ENCODE results near the gene TMC7.
"Not testable (repeated sequence)": the region's sequence is repeated elsewhere in the genome, so short reads cannot be mapped to it uniquely, and the experiment has no call there.

The TMC7 gene

DNA sequence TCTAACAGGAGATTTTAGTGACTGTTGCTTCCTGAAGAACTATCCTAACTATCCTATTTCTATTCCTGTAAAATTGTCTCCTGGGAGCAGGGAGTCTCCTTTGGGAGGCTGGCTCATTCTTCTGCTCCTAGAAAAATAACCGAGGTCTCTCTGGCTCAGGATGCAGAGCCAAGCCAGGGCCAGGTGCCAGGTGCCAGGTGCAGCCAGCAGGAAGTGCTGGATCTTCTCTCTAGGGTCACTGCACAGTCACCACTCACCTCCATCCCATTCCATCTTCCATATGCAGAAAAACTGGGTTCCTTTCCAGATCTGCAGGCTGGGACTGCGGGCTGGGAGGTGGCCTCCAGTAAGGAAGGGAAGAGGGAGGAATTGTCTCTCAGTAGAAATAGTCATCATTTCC lies 3.8 kb upstream of the TMC7 start:
- DNase-seq (ENCODE audit: low read depth in 2 of 2), result no peak

- no peak for DNase-seq (ENCODE audit: low read depth in 2 of 2)
Measured at GRCh38 chr16:18984435-18985005, 786 bp downstream of the TMC7 start.

GRCh38 chr16:18985256-18985655 lies 1.5 kb downstream of the TMC7 start:
- DNase-seq (ENCODE audit: low read depth in 2 of 2), result not testable (repeated sequence)

- DNase-seq (ENCODE audit: low read depth in 2 of 2), result not testable (repeated sequence)
Measured at GRCh38 chr16:18991731-18992130, 8.0 kb downstream of the TMC7 start.

DNA sequence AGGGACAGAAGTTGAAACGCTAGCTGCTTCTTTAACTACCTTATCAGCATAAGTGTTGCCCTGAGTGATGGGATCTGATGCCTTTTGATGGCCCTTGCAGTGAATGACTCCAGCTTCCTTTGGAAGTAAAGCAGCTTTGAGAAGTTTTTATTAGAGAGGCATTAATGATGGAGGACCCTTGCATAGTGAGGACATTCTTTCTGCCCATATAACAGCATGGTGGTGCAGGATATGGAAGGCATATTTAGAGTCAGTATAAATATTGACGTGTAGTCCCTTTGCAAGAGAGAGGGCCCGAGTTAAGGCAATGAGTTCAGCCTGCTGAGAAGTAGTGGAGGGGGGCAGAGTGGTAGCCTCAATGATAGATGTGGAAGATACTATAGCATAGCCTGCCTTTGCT lies 9.8 kb downstream of the TMC7 start:
- DNase-seq (ENCODE audit: low read depth in 2 of 2), result not testable (repeated sequence)

GRCh38 chr16:18994181-18994580 lies 10.4 kb downstream of the TMC7 start:
- not testable (repeated sequence) for DNase-seq (ENCODE audit: low read depth in 2 of 2)

DNA sequence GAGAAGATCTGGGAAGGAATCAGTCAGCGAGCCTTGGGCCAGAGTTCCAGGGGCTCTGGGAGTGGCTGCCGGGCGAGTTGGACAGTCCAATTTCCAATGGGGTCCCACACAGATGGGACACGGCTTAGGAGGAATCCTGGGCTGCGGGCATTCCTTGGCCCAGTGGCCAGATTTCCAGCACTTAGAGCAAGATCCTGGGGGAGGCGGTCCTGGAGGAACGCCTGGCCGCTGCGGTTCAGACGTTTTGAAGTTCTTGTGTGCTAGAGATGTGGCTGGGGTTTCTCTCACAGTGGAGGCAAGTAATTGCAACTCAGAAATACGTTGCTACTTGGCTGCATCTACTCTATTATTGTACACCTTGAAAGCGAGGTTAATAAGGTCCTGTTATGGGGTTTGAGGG lies 11.7 kb downstream of the TMC7 start:
- DNase-seq (ENCODE audit: low read depth in 2 of 2), result not testable (repeated sequence)

- not testable (repeated sequence) for DNase-seq (ENCODE audit: low read depth in 2 of 2)
Measured at GRCh38 chr16:18996536-18996935, 12.8 kb downstream of the TMC7 start.

GRCh38 chr16:18997001-18997400 lies 13.3 kb downstream of the TMC7 start:
- not testable (repeated sequence) for DNase-seq (ENCODE audit: low read depth in 2 of 2)

DNA sequence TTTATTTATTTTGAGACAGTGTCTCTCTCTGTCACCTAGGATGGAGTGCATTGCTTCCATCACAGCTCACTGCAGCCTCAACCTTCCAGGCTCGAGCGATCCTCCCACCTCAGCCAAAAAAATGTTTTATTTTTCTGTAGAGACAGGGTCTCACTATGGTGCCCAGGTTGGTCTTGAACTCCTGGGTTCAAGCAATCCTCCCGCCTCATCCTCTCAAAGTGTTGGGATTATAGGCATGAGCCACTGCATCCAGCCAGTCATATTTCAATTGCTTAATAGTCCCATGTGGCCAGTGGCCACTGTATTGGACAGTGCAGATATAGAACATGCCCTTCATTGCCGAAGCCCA lies 15.3 kb downstream of the TMC7 start:
- no peak for DNase-seq (ENCODE audit: low read depth in 2 of 2)

- no peak for DNase-seq (ENCODE audit: low read depth in 2 of 2)
Measured at GRCh38 chr16:19001788-19002187, 18.1 kb downstream of the TMC7 start.

GRCh38 chr16:19003935-19004334 lies 20.2 kb downstream of the TMC7 start:
- no peak for DNase-seq (ENCODE audit: low read depth in 2 of 2)

DNA sequence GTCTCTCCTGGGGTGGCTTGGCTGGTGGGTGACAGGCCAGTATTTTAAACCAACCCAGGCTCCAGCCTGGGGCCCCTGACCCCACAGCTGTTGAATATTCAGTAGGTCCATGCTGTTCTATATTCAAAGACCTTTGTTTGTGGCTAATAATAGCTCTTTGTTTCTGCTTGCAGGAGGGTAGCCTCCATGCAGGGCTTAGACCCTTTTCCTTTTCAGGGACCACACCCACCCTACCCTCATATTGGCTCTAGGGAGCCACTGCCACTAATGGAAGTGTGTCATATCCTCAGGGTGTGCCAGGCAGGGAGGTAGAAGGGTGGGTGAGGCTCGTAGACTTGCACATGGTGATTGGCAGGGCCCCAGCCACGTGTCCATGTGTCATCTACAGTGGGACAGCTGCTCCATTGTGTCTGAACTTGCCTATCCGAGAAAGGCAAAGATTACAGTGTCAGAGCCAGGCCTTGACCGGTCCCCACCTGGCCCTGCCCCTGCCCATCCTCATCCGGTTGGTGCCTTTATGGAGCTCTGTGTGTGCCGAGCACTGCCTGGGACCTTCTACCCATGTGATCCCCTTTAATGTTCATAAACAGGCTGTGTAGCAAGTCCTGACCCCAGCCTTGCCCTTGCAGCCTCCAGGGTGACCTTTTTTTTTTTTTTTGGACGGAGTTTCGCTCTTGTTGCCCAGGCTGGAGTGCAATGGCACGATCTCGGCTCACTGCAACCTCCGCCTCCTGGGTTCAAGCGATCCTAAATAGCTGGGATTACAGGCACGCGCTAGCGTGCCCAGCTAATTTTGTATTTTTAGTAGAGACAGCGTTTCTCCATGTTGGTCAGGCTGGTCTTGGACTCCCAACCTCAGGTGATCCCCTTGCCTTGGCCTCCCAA lies 22.1 kb downstream of the TMC7 start:
- DNase-seq (ENCODE audit: low read depth in 2 of 2), result no peak

DNA sequence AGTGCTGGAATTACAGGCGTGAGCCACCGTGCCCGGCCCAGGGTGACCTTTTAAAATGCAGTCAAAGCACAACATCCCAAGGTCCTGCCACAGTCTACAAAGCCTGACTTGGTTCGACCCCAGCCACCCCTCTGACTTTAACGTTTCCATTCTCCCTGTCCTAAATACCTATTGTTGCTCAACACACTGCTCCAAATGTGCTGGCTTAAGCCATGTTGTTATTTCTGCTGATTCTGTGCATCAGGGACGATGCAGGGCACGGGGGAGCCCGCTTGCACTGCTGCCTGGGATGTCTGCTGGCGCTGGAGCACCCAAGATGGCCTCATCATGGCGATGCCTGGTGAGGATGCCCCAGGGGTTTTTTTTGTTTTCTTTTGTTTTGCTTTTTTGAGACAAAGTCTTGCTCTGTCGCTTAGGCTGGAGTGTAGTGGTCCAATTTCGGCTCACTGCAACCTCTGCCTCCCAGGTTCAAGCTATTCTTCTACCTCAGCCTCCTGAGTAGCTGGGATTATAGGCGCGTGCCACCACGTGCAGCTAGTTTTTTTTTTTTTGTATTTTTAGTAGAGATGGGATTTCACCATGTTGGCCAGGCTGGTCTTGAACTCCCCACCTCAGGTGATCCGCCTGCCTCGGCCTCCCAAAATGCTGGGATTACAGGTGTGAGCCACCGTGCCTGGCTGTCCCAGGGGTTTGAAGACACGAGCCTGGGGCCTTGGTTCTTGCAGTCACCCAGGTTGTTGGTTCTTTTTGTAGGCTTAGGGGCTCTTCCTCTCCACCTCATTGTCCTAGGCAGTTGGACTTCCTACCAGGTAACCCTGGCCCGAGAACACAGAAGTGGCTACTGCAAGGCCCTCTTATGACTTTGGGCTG lies 22.9 kb downstream of the TMC7 start:
- no peak for DNase-seq (ENCODE audit: low read depth in 2 of 2)

GRCh38 chr16:19008245-19009169 lies 24.8 kb downstream of the TMC7 start:
- DNase-seq (ENCODE audit: low read depth in 2 of 2), result no peak

- DNase-seq (ENCODE audit: low read depth in 2 of 2), result no peak
Measured at GRCh38 chr16:19011169-19011731, 27.5 kb downstream of the TMC7 start.

- no peak for DNase-seq (ENCODE audit: low read depth in 2 of 2)
Measured at GRCh38 chr16:19014461-19014860, 30.7 kb downstream of the TMC7 start.

GRCh38 chr16:19017179-19017578 lies 33.4 kb downstream of the TMC7 start:
- DNase-seq (ENCODE audit: low read depth in 2 of 2), result no peak

GRCh38 chr16:19020689-19021088 lies 37.0 kb downstream of the TMC7 start:
- DNase-seq (ENCODE audit: low read depth in 2 of 2), result no peak

GRCh38 chr16:19021747-19022146 lies 38.0 kb downstream of the TMC7 start:
- no peak for DNase-seq (ENCODE audit: low read depth in 2 of 2)

- DNase-seq (ENCODE audit: low read depth in 2 of 2), result no peak
Measured at GRCh38 chr16:19027416-19027815, 43.7 kb downstream of the TMC7 start.
